ENCODE results near the gene HRH4. TPM values are rescaled to one million over a fixed set of nuclear protein-coding genes. Genes with fewer than 3 reads are reported as not detected.

HRH4 gene
- total RNA-seq, 2 experiments from 2014 or later = 0.07 to 0.21 TPM

DNA sequence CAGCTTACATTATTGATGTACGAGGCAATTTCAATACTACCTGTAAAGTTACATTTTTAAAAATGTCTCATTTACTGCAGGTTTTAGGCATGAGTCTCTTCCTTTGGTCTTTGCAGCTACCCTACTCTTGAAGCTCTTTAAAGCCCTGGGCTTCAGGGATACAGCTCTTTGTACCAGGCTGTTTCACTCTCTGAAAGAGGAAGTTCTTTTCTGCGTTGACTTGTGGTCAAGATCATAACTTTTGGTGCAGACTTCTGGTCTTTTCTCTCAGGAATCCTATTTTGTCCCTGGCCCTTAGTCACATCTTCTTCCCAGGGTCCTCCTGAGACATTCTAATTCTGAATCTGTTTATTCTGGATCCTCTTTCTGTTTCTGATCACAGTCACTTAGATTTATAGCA lies 16.6 kb upstream of the HRH4 start:
- H3K27ac Mint-ChIP-seq = no peak overlapping the region
- no peaks in the 10 kb centered on the region for H3K27me3 Mint-ChIP-seq
- no peak for DNase-seq
- H3K36me3 Mint-ChIP-seq (ENCODE audit: low read depth) = peaks cover 13% of the 10 kb centered on the region
- ChIA-PET CTCF (interaction anchor here (0.9 kb wide), 1 partner anchor 19 kb away, joined by 3 read pairs; no protein-coding TSS in a partner anchor), POLR2A (no interaction called here)
- H3K9me3 Mint-ChIP-seq = no peaks in the 10 kb centered on the region
- H3K4me1 Mint-ChIP-seq = peaks cover 6% of the 10 kb centered on the region
- H3K4me3 Mint-ChIP-seq = no peak overlapping the region

GRCh38 chr18:24446453-24446852 lies 14.0 kb upstream of the HRH4 start:
- DNase-seq = no peak
- ChIA-PET CTCF (interaction anchor here (0.9 kb wide), 1 partner anchor 18 kb away, joined by 3 read pairs; no protein-coding TSS in a partner anchor), POLR2A (no interaction called here)
- no peak overlapping the region for H3K27ac Mint-ChIP-seq
- no peaks in the 10 kb centered on the region for H3K27me3 Mint-ChIP-seq
- no peak overlapping the region for H3K4me3 Mint-ChIP-seq
- peaks cover 6% of the 10 kb centered on the region for H3K4me1 Mint-ChIP-seq
- H3K9me3 Mint-ChIP-seq = no peaks in the 10 kb centered on the region
- peaks cover 20% of the 10 kb centered on the region for H3K36me3 Mint-ChIP-seq (ENCODE audit: low read depth)

- POLR2A ChIA-PET = interaction anchor here (0.6 kb wide), 1 partner anchor 32 kb away, joined by 6 read pairs; no protein-coding TSS in a partner anchor
- no peak overlapping the region for H3K4me3 Mint-ChIP-seq
- H3K4me1 Mint-ChIP-seq = peaks cover 6% of the 10 kb centered on the region
- CTCF ChIA-PET = interaction anchor here (0.9 kb wide), 1 partner anchor 17 kb away, joined by 3 read pairs; no protein-coding TSS in a partner anchor
- no peaks in the 10 kb centered on the region for H3K9me3 Mint-ChIP-seq
- no peak overlapping the region for H3K27ac Mint-ChIP-seq
- peaks cover 16% of the 10 kb centered on the region for H3K36me3 Mint-ChIP-seq (ENCODE audit: low read depth)
- no peaks in the 10 kb centered on the region for H3K27me3 Mint-ChIP-seq
- DNase-seq = no peak
These were observed 13.4 kb upstream of the HRH4 start for GRCh38 chr18:24446953-24447538.

DNA sequence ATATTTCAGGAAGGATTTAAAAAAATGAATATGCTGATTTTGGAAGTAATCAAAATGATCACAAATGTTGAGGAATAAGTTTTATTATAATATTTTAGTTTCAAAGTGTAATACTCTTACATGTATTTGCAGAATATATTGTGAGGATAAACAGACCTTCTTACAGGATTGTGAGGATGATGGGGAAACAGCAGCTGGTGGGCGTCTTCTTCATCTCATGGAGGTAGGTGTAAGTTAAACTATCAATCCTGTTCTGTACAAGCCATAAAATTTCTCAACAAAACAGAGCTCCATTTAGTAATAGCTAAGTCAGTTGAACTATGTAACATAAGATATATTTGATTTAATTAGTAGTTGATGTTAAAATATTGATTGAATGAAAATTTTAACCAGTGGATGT lies 12.5 kb upstream of the HRH4 start:
- Mint-ChIP-seq H3K9me3 (no peaks in the 10 kb centered on the region), H3K27me3 (no peaks in the 10 kb centered on the region), H3K36me3 (ENCODE audit: low read depth) (peaks cover 16% of the 10 kb centered on the region), H3K4me3 (no peak overlapping the region), H3K4me1 (peaks cover 6% of the 10 kb centered on the region), H3K27ac (no peak overlapping the region)
- no peak for DNase-seq
- ChIA-PET CTCF (no interaction called here), POLR2A (no interaction called here)

GRCh38 chr18:24456549-24456948 lies 3.9 kb upstream of the HRH4 start:
- Mint-ChIP-seq H3K27me3 (no peaks in the 10 kb centered on the region), H3K4me3 (no peak overlapping the region), H3K27ac (no peak overlapping the region), H3K9me3 (peaks cover 2% of the 10 kb centered on the region), H3K36me3 (ENCODE audit: low read depth) (peaks cover 3% of the 10 kb centered on the region), H3K4me1 (peaks cover 11% of the 10 kb centered on the region)
- no peak for DNase-seq
- POLR2A ChIA-PET = no interaction called here
- CTCF ChIA-PET = no interaction called here

- DNase-seq = no peak
These were observed 665 bp upstream of the HRH4 start for GRCh38 chr18:24459772-24460171.

GRCh38 chr18:24461996-24462395 lies 1.6 kb downstream of the HRH4 start:
- no peak overlapping the region for H3K27ac Mint-ChIP-seq
- H3K36me3 Mint-ChIP-seq (ENCODE audit: low read depth) = peaks cover 2% of the 10 kb centered on the region
- peaks cover 21% of the 10 kb centered on the region for H3K4me1 Mint-ChIP-seq
- DNase-seq = no peak
- peaks cover 2% of the 10 kb centered on the region for H3K9me3 Mint-ChIP-seq
- H3K27me3 Mint-ChIP-seq = peaks cover 3% of the 10 kb centered on the region
- H3K4me3 Mint-ChIP-seq = no peak overlapping the region
- CTCF ChIA-PET = no interaction called here
- POLR2A ChIA-PET = no interaction called here

More at GRCh38 chr18:24459772-24460171, 665 bp upstream of the HRH4 start:
- Mint-ChIP-seq H3K9me3 (peaks cover 2% of the 10 kb centered on the region), H3K4me1 (peaks cover 21% of the 10 kb centered on the region), H3K36me3 (ENCODE audit: low read depth) (peaks cover 3% of the 10 kb centered on the region), H3K27ac (no peak overlapping the region), H3K27me3 (no peaks in the 10 kb centered on the region), H3K4me3 (no peak overlapping the region)
- CTCF ChIA-PET = no interaction called here
- POLR2A ChIA-PET = no interaction called here

DNA sequence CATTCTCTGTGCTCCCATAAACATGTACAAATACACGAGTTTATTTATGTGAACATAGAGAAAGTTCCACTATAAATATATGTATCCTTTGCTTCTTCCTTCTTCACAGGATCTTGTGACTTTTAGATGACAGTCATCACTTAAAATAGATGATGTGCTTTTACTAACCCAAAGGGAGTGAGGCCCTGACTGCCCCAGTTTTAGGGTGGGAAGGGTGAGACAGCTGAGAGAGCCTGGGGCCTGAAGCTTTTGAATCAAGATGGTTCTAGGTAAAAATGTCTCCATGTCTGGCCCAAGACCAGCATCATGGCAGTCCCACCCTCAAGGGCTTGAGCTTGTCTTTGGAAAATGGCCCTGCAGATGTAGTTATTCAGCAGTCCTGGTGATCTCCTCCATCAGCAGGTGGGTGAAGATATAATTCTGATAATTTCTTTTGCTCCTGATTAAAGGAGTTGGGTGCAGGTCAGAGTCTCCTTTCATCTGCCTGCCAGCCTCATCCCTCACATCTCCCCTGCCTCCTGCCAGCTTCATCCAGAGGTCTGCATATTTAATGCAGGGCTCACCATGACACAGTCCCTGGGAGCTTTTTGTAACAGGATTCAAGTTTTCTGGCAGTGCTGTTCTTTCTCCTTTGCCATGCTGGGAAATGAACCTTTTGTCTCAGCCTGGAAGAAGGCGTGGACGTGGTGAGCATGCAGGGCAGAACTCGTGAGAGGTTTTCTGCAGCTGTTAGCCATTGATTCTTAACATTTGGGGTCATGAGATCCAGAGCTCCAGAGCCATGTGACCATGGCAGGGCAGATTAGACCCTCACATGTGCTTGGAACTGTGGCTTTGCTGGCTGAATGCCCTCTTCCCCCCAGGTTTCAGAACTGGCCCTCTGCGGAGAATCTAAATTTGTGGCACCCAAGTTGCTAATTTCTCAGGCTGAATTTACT lies 2.7 kb downstream of the HRH4 start:
- Mint-ChIP-seq H3K27me3 (peaks cover 3% of the 10 kb centered on the region), H3K27ac (no peak overlapping the region), H3K4me3 (no peak overlapping the region), H3K4me1 (peaks cover 21% of the 10 kb centered on the region), H3K9me3 (peaks cover 2% of the 10 kb centered on the region), H3K36me3 (ENCODE audit: low read depth) (peaks cover 2% of the 10 kb centered on the region)
- ChIA-PET POLR2A (no interaction called here), CTCF (interaction anchor here (0.7 kb wide), 1 partner anchor 19 kb away, joined by 3 read pairs; no protein-coding TSS in a partner anchor)
- no peak for DNase-seq

DNA sequence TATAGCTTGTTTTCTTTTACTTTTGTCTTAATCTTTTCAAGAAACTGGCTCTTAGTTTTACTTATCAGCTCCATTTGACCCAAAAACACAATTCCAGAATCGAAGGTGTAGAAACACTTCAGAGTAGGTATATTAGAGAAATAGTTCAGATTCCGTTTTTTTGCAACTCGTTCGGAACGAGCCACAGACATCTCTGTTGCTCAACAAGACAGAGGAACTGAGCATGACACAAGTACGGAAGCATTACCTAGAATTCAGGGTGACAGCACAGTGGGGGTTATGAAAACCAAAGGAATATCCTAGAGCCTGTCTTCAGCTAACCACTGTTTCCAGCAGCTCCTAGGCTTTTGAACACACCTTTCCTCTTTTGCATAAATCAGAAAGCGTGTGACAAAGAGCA lies 5.0 kb downstream of the HRH4 start:
- no peak overlapping the region for H3K4me3 Mint-ChIP-seq
- CTCF ChIA-PET = interaction anchor here (0.6 to 0.7 kb wide), 3 partner anchors 43 to 1439 kb away, joined by 3 read pairs; no protein-coding TSS in a partner anchor
- no peaks in the 10 kb centered on the region for H3K9me3 Mint-ChIP-seq
- H3K27ac Mint-ChIP-seq = no peak overlapping the region
- H3K27me3 Mint-ChIP-seq = peaks cover 3% of the 10 kb centered on the region
- POLR2A ChIA-PET = no interaction called here
- no peak for DNase-seq
- peaks cover 2% of the 10 kb centered on the region for H3K36me3 Mint-ChIP-seq (ENCODE audit: low read depth)
- peaks cover 14% of the 10 kb centered on the region for H3K4me1 Mint-ChIP-seq

DNA sequence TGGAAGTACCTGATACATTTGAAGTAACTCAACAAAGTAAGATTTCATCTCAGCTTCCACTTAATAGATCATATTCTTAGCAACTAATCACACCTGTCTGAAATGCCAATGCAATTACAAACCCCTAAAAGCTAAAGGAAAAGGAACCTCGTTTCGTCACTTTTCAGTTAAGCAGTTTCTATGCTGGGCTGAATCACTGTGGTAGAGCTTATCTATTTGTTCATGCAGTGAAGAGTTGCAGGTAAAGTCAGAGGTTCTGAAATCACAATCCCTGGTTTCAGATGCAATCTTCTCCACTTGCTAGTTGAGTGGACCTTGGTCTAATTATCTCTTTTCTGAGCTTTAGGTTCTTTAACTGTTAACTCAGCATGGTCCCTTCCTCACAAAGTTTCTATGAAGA lies 6.3 kb downstream of the HRH4 start:
- peaks cover 8% of the 10 kb centered on the region for H3K4me1 Mint-ChIP-seq
- no peaks in the 10 kb centered on the region for H3K9me3 Mint-ChIP-seq
- no peak overlapping the region for H3K27ac Mint-ChIP-seq
- no peak overlapping the region for H3K4me3 Mint-ChIP-seq
- CTCF ChIA-PET = no interaction called here
- DNase-seq = no peak
- H3K27me3 Mint-ChIP-seq = peaks cover 3% of the 10 kb centered on the region
- POLR2A ChIA-PET = no interaction called here
- H3K36me3 Mint-ChIP-seq (ENCODE audit: low read depth) = peaks cover 2% of the 10 kb centered on the region

DNA sequence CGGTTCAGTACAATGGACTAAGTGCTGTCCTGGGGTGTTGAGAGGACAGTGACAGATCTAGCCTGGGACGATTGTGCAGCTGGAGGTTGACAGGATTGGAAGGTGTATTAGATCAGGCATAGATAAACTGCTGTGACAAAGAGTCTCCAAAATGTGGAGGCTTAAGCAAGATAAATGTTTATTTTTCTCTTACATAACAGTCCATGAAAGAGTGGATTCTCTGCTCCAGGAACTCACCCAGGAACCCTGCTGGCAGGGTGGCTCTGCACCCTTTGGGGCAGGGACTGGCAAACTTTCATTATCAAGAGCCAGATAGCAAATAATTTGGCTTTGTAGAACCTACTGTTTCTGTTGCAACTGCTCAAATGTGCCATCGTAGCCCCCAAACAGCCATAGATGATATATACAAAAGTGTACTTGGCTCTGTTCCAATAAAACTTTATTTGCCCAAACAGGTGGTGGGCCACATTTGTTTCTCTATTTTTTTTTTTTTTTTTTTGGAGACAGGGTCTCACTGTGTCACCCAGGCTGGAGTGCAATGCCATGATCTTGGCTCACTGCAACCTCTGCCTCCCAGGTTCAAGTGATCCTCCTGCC lies 9.7 kb downstream of the HRH4 start:
- ChIA-PET CTCF (no interaction called here), POLR2A (no interaction called here)
- Mint-ChIP-seq H3K36me3 (ENCODE audit: low read depth) (peaks cover under 1% of the 10 kb centered on the region), H3K9me3 (no peaks in the 10 kb centered on the region), H3K27ac (no peak overlapping the region), H3K4me1 (peaks cover 2% of the 10 kb centered on the region), H3K4me3 (no peak overlapping the region), H3K27me3 (peaks cover 6% of the 10 kb centered on the region)
- no peak for DNase-seq

GRCh38 chr18:24470805-24471204 lies 10.4 kb downstream of the HRH4 start:
- no peak overlapping the region for H3K4me3 Mint-ChIP-seq
- H3K9me3 Mint-ChIP-seq = no peaks in the 10 kb centered on the region
- peaks cover 6% of the 10 kb centered on the region for H3K4me1 Mint-ChIP-seq
- no peak for DNase-seq
- CTCF ChIA-PET = no interaction called here
- peaks cover 5% of the 10 kb centered on the region for H3K27me3 Mint-ChIP-seq
- POLR2A ChIA-PET = no interaction called here
- H3K27ac Mint-ChIP-seq = no peak overlapping the region
- no peaks in the 10 kb centered on the region for H3K36me3 Mint-ChIP-seq (ENCODE audit: low read depth)

DNA sequence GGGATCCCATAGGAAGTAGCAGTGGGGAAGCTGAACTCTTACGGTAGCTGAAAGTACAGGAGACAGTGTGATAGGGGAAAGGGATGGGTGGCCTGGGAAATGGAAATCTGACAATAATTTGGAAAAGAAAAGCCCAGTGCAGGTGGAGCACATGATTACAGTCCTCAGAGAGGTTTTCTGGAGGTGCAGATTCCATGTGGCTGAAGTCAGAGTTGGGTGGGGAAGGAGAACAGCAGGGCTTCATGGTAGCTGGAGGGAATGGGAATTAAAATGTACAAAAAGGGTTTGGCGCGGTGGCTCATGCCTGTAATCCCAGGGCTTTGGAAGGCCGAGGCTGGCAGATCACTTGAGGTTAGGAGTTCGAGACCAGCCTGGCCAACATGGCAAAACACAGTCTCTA lies 12.2 kb downstream of the HRH4 start:
- H3K4me3 Mint-ChIP-seq = no peak overlapping the region

More for the DNA sequence above, 12.2 kb downstream of the HRH4 start:
- ChIA-PET POLR2A (no interaction called here), CTCF (no interaction called here)
- DNase-seq = no peak
- H3K27me3 Mint-ChIP-seq = peaks cover 5% of the 10 kb centered on the region
- H3K27ac Mint-ChIP-seq = no peak overlapping the region
- peaks cover 10% of the 10 kb centered on the region for H3K4me1 Mint-ChIP-seq
- no peaks in the 10 kb centered on the region for H3K36me3 Mint-ChIP-seq (ENCODE audit: low read depth)
- H3K9me3 Mint-ChIP-seq = no peaks in the 10 kb centered on the region

Data from activated CD4-positive, alpha-beta T cell treated with anti-CD3 and anti-CD28 coated beads, Interleukin-2, amount 10 ng/mL, durations not matched to agents 7 days and 5 days (primary cell).